NCI-H2107 treated with DMSO at 0.1 percent for 48 hours (cell line): ENCODE data around the gene NDST3.

Experiments used
- DNase-seq: peaks from one replicate; lab custom pipeline; 2025; ENCODE audit not compliant: unreplicated experiment; lab: John Stamatoyannopoulos, UW

The NDST3 gene

GRCh38 chr4:118173126-118173525 is 138.8 kb downstream of the NDST3 start:
- no peak for DNase-seq

GRCh38 chr4:118173956-118174725 is 139.9 kb downstream of the NDST3 start:
- no peak for DNase-seq

- DNase-seq, result no peak
These were observed 141.2 kb downstream of the NDST3 start for GRCh38 chr4:118175506-118175905.

GRCh38 chr4:118177126-118177525 is 142.8 kb downstream of the NDST3 start:
- no peak for DNase-seq

GRCh38 chr4:118180776-118181175 is 146.5 kb downstream of the NDST3 start:
- DNase-seq, result no peak

GRCh38 chr4:118190903-118191302 is 156.6 kb downstream of the NDST3 start:
- no peak for DNase-seq

GRCh38 chr4:118193421-118193820 is 159.1 kb downstream of the NDST3 start:
- no peak for DNase-seq

GRCh38 chr4:118206627-118207026 is 172.3 kb downstream of the NDST3 start:
- DNase-seq, result no peak

GRCh38 chr4:118213101-118213500 is 178.8 kb downstream of the NDST3 start:
- DNase-seq, result no peak

GRCh38 chr4:118215826-118216225 is 181.5 kb downstream of the NDST3 start:
- DNase-seq, result no peak

- no peak for DNase-seq
These were observed 187.0 kb downstream of the NDST3 start for GRCh38 chr4:118221227-118221800.

- peak; percentile 37 for DNase-seq
These were observed 190.1 kb downstream of the NDST3 start for GRCh38 chr4:118224243-118224829.

- no peak for DNase-seq
These were observed 191.2 kb downstream of the NDST3 start for GRCh38 chr4:118225511-118225910.

GRCh38 chr4:118226311-118227010 is 192.2 kb downstream of the NDST3 start:
- DNase-seq, result no peak

GRCh38 chr4:118235566-118236120 is 201.4 kb downstream of the NDST3 start:
- DNase-seq, result no peak

GRCh38 chr4:118237531-118237930 is 203.2 kb downstream of the NDST3 start:
- DNase-seq, result no peak

- no peak for DNase-seq
These were observed 215.6 kb downstream of the NDST3 start for GRCh38 chr4:118249890-118250289.

- no peak for DNase-seq
These were observed 220.1 kb downstream of the NDST3 start for GRCh38 chr4:118254368-118254767.

- DNase-seq, result no peak
These were observed 224.8 kb downstream of the NDST3 start for GRCh38 chr4:118259111-118259510.

- DNase-seq, result no peak
These were observed 226.0 kb downstream of the NDST3 start for GRCh38 chr4:118260309-118260708.

GRCh38 chr4:118264096-118264495 is 229.8 kb downstream of the NDST3 start:
- no peak for DNase-seq
